ENCODE results near the gene MLLT6. TPM values are rescaled to one million over a fixed set of nuclear protein-coding genes. Genes with fewer than 3 reads are reported as not detected.

MLLT6 gene
- total RNA-seq, 1 donor from 2014 or later, result 42.2 TPM

- peak; percentile 98 for DNase-seq
Observed at GRCh38 chr17:38742411-38743308, 37.6 kb downstream of the MLLT6 start.

GRCh38 chr17:38743556-38744171, 38.6 kb downstream of the MLLT6 start:
- DNase-seq, result peak; percentile 35

GRCh38 chr17:38745545-38745944, 40.5 kb downstream of the MLLT6 start:
- peak; percentile 44 for DNase-seq

GRCh38 chr17:38746004-38746848, 41.2 kb downstream of the MLLT6 start:
- peak; percentile 35 for DNase-seq

- no peak for DNase-seq
Observed at GRCh38 chr17:38746849-38747462, 41.9 kb downstream of the MLLT6 start.

- DNase-seq, result peak; percentile 69
Observed at GRCh38 chr17:38747463-38748148, 42.5 kb downstream of the MLLT6 start.

GRCh38 chr17:38748149-38748891, 43.2 kb downstream of the MLLT6 start, which contains the start of gene PCGF2:
Gene PCGF2, minus strand, starts transcription at chr17:38748336. Its CDS starts 7,934 bp downstream, at chr17:38740402.
- peak; percentile 97 for DNase-seq

GRCh38 chr17:38748892-38749222, 43.8 kb downstream of the MLLT6 start:
- DNase-seq, result no peak

GRCh38 chr17:38749223-38750043, 44.4 kb downstream of the MLLT6 start:
- DNase-seq, result peak; percentile 90

GRCh38 chr17:38750044-38750311, 44.9 kb downstream of the MLLT6 start:
- no peak for DNase-seq

GRCh38 chr17:38750312-38751121, 45.4 kb downstream of the MLLT6 start:
- peak; percentile 35 for DNase-seq

GRCh38 chr17:38751144-38751807, 46.2 kb downstream of the MLLT6 start:
- DNase-seq, result no peak

- peak; percentile 96 for DNase-seq
Observed at GRCh38 chr17:38751808-38752307, 46.8 kb downstream of the MLLT6 start.

GRCh38 chr17:38752308-38753070, 47.4 kb downstream of the MLLT6 start, which contains the start of gene PSMB3:
Gene PSMB3, plus strand, starts transcription at chr17:38752741. Its CDS starts 86 bp downstream, at chr17:38752827.
- peak; percentile 99 for DNase-seq

- DNase-seq, result no peak
Observed at GRCh38 chr17:38753071-38753506, 48.0 kb downstream of the MLLT6 start.

GRCh38 chr17:38761612-38762011, 56.5 kb downstream of the MLLT6 start:
- DNase-seq, result no peak

GRCh38 chr17:38762231-38762630, 57.2 kb downstream of the MLLT6 start:
- DNase-seq, result no peak
